PC-3 (cell line): ENCODE data around the gene FAM50B.

ENCODE experiments used
- EZH2 ChIP-seq: fragments of 300-600 bp; sonication (generic); IDR thresholded peaks from one replicate; pipeline ENCODE4 v1.6.1; 2017; ENCODE audit warnings: antibody characterized with exemption, mild to moderate bottlenecking, low read length; ENCODE audit not compliant: unreplicated experiment
- EZH2phosphoT487 ChIP-seq: fragments of 300-600 bp; sonication (generic); IDR thresholded peaks from 2 replicates; pipeline ENCODE4 v1.6.1; 2018; ENCODE audit warnings: mild to moderate bottlenecking, antibody characterized with exemption, low read length, borderline replicate concordance

DNA sequence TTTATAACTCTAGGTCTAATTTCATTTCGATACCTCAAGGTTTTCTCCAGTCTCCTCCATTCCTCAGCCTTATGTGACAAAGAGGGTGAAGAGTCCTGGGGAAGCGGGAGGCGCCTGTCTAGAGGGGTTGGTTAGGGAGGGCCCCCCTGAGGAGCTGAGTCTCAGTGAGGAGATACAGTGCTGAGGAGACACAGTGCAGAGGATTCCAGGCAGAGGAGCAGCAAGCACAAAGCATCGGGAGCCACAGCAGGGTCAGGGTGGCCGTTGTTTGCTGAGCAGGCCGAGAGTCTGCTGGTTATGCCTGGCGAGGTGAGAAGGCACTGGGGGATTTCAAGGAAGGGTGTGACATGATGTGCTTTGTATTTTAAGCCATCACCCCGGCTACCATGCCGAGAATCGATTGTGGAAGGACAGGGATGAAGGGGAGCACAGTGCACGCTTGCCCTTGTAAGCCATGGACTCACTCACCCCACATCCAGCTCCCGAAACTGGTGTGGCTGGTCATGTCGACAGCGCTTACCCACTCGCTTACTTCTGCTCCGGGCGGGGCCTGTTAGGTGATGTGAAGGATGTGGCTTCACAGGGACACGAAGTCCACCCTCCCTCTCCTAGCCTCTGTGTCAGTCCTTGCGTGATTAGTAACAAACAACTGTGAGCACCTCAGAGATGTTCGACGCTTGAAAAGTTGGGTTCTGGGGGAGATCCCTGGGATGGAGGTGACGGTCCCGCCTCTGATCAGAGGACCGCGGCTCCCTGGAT, 30.2 kb downstream of the FAM50B start:
- TF ChIP-seq EZH2phosphoT487 (no peak), EZH2 (no peak)
